GM06990 (cell line): ENCODE results near the gene FBXL17.

Experiments
- DNase-seq: peaks from one replicate; pipeline ENCODE4 v3.0.0-alpha.2; 2011; ENCODE audit not compliant: insufficient read length; ENCODE audit errors: extremely low read depth
- H3K27me3 ChIP-seq: replicated peaks from 2 replicates; pipeline ENCODE4 v1.6.0; 2011; ENCODE audit warnings: low read length; ENCODE audit not compliant: control insufficient read depth, insufficient read depth
- H3K36me3 ChIP-seq: 2 replicates; pipeline ENCODE4 v1.5.1; 2011; ENCODE audit warnings: low read length; ENCODE audit not compliant: control insufficient read depth, insufficient read depth
- H3K4me3 ChIP-seq: replicated peaks from 2 replicates; pipeline ENCODE4 v1.5.1; 2011; ENCODE audit warnings: low read depth, mild to moderate bottlenecking, control low read depth, low read length
- CTCF ChIP-seq: IDR thresholded peaks from 2 replicates; pipeline ENCODE4 v1.5.1; 2011; ENCODE audit warnings: low read length, control low read depth, mild to moderate bottlenecking, inconsistent platforms; ENCODE audit not compliant: insufficient read depth, poor library complexity, severe bottlenecking

Gene FBXL17

GRCh38 chr5:108212775-108213346 is 169.0 kb downstream of the FBXL17 start:
- H3K36me3 ChIP-seq, result no peaks in the 10 kb centered on the region
- DNase-seq, result no peak
- TF ChIP-seq CTCF, result no peak
- H3K4me3 ChIP-seq, result no peak overlapping the region
- no peaks in the 10 kb centered on the region for H3K27me3 ChIP-seq

- Histone ChIP-seq H3K27me3 (no peaks in the 10 kb centered on the region), H3K4me3 (no peak overlapping the region), H3K36me3 (no peaks in the 10 kb centered on the region)
- no peak for TF ChIP-seq CTCF
- no peak for DNase-seq
These were observed 175.2 kb downstream of the FBXL17 start for GRCh38 chr5:108206707-108207106.

- TF ChIP-seq CTCF, result no peak
- H3K4me3 ChIP-seq, result no peak overlapping the region
- no peaks in the 10 kb centered on the region for H3K27me3 ChIP-seq
- DNase-seq, result no peak
- no peaks in the 10 kb centered on the region for H3K36me3 ChIP-seq
These were observed 180.2 kb downstream of the FBXL17 start for GRCh38 chr5:108201721-108202120.

GRCh38 chr5:108196276-108196675 is 185.6 kb downstream of the FBXL17 start:
- no peak for DNase-seq
- Histone ChIP-seq H3K27me3 (no peaks in the 10 kb centered on the region), H3K36me3 (no peaks in the 10 kb centered on the region), H3K4me3 (no peak overlapping the region)
- TF ChIP-seq CTCF, result no peak

GRCh38 chr5:108193021-108193795 is 188.7 kb downstream of the FBXL17 start:
- DNase-seq, result no peak
- no peak for TF ChIP-seq CTCF
- Histone ChIP-seq H3K36me3 (no peaks in the 10 kb centered on the region), H3K27me3 (no peaks in the 10 kb centered on the region), H3K4me3 (no peak overlapping the region)
